Kidney (tissue), 14 donors: Measurements from ENCODE around the gene EIF2B2. TPM values are rescaled to one million over a fixed set of nuclear protein-coding genes. Genes with fewer than 3 reads are reported as not detected.

ENCODE experiments used
- DNase-seq, 5 donors: peaks; one replicate each; pipeline ENCODE4 v3.0.0-alpha.2; 2013 to 2020
- FAIRE-seq: peaks from 2 replicates; lab custom pipeline; 2012; peaks lifted over from hg19 to GRCh38; lab: Jason Lieb, UNC
- H3K27ac ChIP-seq, 2 donors: one replicate each; pipeline ENCODE4 v1.7.0; 2013; ENCODE audit warnings: low read depth in 2 of 2, low read length in 2 of 2, inconsistent platforms in 1 of 2
- H3K27me3 ChIP-seq: one replicate; pipeline ENCODE4 v1.7.1; 2013; ENCODE audit warnings: low read length, inconsistent platforms; ENCODE audit not compliant: control insufficient read depth, insufficient read depth
- H3K36me3 ChIP-seq, 3 donors: one replicate each; pipeline versions ENCODE4 v1.7.0 to v1.7.1; 2013; ENCODE audit warnings: low read length in 3 of 3, control low read depth in 1 of 3, inconsistent platforms in 1 of 3; ENCODE audit not compliant: insufficient read depth in 3 of 3, control insufficient read depth in 2 of 3
- H3K4me1 ChIP-seq, 3 donors: one replicate each; pipeline versions ENCODE4 v1.7.0 to v1.7.1; 2013; ENCODE audit warnings: low read length in 3 of 3, inconsistent platforms in 1 of 3, low read depth in 1 of 3; ENCODE audit not compliant: control insufficient read depth in 2 of 3, insufficient read depth in 2 of 3
- H3K4me3 ChIP-seq, 3 donors: one replicate each; pipeline versions ENCODE4 v1.7.0 to v1.8.1; 2013; ENCODE audit warnings: low read length in 3 of 3, control low read depth in 1 of 3, inconsistent platforms in 1 of 3
- H3K9ac ChIP-seq, 3 donors: one replicate each; pipeline versions ENCODE4 v1.7.0 to v1.7.1; 2013; ENCODE audit warnings: low read length in 3 of 3, control low read depth in 1 of 3, inconsistent platforms in 1 of 3
- H3K9me3 ChIP-seq, 3 donors: one replicate each; pipeline versions ENCODE4 v1.7.0 to v1.7.1; 2013; ENCODE audit warnings: low read length in 3 of 3, control low read depth in 1 of 3, inconsistent platforms in 1 of 3; ENCODE audit not compliant: control insufficient read depth in 2 of 3, insufficient read depth in 1 of 3
- CTCF ChIP-seq: IDR thresholded peaks from 3 replicates; pipeline ENCODE4 v1.5.1; 2012; ENCODE audit warnings: mild to moderate bottlenecking, moderate library complexity, borderline replicate concordance; ENCODE audit not compliant: insufficient read depth; ENCODE audit errors: extremely low read depth
- intact Hi-C: fragments of 100-400 bp; cut with DNase I; formaldehyde crosslinking; loops from one replicate; pipeline ENCODE4 v1.11.1; 2022
- polyA plus RNA-seq: library from polyadenylated mRNA; stranded (reverse); fragments of 350-450 nt; fragmentation: Illumina TruSeq; extraction: RNeasy Lipid Tissue Mini Kit (QIAGEN cat#74804); gene quantifications from one replicate; pipeline ENCODE4 v1.2.3, GENCODE V29; 2014; ENCODE audit warnings: low read depth, low replicate concordance; ENCODE audit not compliant: insufficient read depth
- total RNA-seq: library from RNA; stranded (reverse); fragmentation: NEBNext Ultra II Directional; extraction: Animal tissue kit (Norgen Biotek cat#: 25700); gene quantifications from one replicate; pipeline ENCODE4 v1.2.1, GENCODE V29; 2021
- donor health status: control.
- donor health status: control.
- donor health status: control.
- donor health status: control.
- donor health status: control.
- donor health status: DM: yes; HTN: yes; CAD: no.
- donor health status: Normal renal cell carcinoma (clear cell type).

EIF2B2 gene
- total and polyA plus RNA-seq, 2 donors from 2014 or later: 44.0 to 60.6 TPM

- no peak overlapping the region for H3K27ac ChIP-seq
- intact Hi-C loops: no loop called here
- no peaks in the 10 kb centered on the region for H3K9me3 ChIP-seq
- H3K36me3 ChIP-seq: no peaks in the 10 kb centered on the region
- DNase-seq (peak in 2 of 5 donors; percentile 37 to 41), FAIRE-seq (no peak)
- no peak overlapping the region for H3K9ac ChIP-seq
- H3K4me3 ChIP-seq: no peak overlapping the region
- TF ChIP-seq CTCF: no peak
- H3K4me1 ChIP-seq: peaks cover 0 to 4% (median 0%) of the 10 kb centered on the region in 3 donors
- H3K27me3 ChIP-seq: no peaks in the 10 kb centered on the region
Observed at GRCh38 chr14:74984236-74985027, 18.3 kb upstream of the EIF2B2 start.

GRCh38 chr14:74985028-74985310 is 17.8 kb upstream of the EIF2B2 start:
- no peak overlapping the region for H3K27ac ChIP-seq
- DNase-seq (no peak), FAIRE-seq (no peak)
- intact Hi-C loops: no loop called here
- H3K4me1 ChIP-seq: peaks cover 0 to 4% (median 0%) of the 10 kb centered on the region in 3 donors
- TF ChIP-seq CTCF: no peak
- H3K9me3 ChIP-seq: no peaks in the 10 kb centered on the region
- no peak overlapping the region for H3K4me3 ChIP-seq
- H3K27me3 ChIP-seq: no peaks in the 10 kb centered on the region
- H3K36me3 ChIP-seq: no peaks in the 10 kb centered on the region
- H3K9ac ChIP-seq: no peak overlapping the region

GRCh38 chr14:74985806-74986205 is 16.9 kb upstream of the EIF2B2 start:
- no peak overlapping the region for H3K27ac ChIP-seq
- H3K9ac ChIP-seq: no peak overlapping the region
- H3K4me3 ChIP-seq: no peak overlapping the region
- no peak for TF ChIP-seq CTCF
- DNase-seq (no peak), FAIRE-seq (no peak)
- intact Hi-C loops: no loop called here
- no peaks in the 10 kb centered on the region for H3K36me3 ChIP-seq
- H3K27me3 ChIP-seq: no peaks in the 10 kb centered on the region
- H3K9me3 ChIP-seq: no peaks in the 10 kb centered on the region
- H3K4me1 ChIP-seq: peaks cover 0 to 4% (median 0%) of the 10 kb centered on the region in 3 donors
